GM10248 (cell line): ENCODE measurements around the gene SPCS1.

Source experiments
- CTCF ChIA-PET: fragments of 300-600 bp; sonication (Branson Sonifier 250); formaldehyde crosslinking; extraction: SDS; loops from one replicate; lab custom pipeline; 2021; ENCODE audit warnings: antibody characterized with exemption; lab: Yijun Ruan, JAX
- POLR2A ChIA-PET: fragments of 350-650 bp; sonication (Branson Sonifier 250); formaldehyde crosslinking; extraction: SDS; loops from one replicate; lab custom pipeline; 2020; ENCODE audit warnings: antibody characterized with exemption; lab: Yijun Ruan, JAX
- DNase-seq: peaks from one replicate; pipeline ENCODE4 v3.0.0; 2012; ENCODE audit errors: extremely low spot score
- CTCF ChIP-seq: IDR thresholded peaks from 2 replicates; pipeline ENCODE4 v1.5.1; 2012; ENCODE audit warnings: mild to moderate bottlenecking, low read depth; ENCODE audit errors: extremely low read depth, missing control alignments, control extremely low read depth

Gene SPCS1

GRCh38 chr3:52714335-52715302, 8.7 kb downstream of the SPCS1 start:
- no peak for DNase-seq
- no peak for TF ChIP-seq CTCF
- CTCF ChIA-PET = interaction anchor here (1.1 to 1.4 kb wide), 3 partner anchors 7 to 22 kb away, joined by 3 to 9 read pairs (median 5); no protein-coding TSS in a partner anchor
- POLR2A ChIA-PET = interaction anchor here (1.1 kb wide), 1 partner anchor 26 kb away, joined by 3 read pairs; no protein-coding TSS in a partner anchor

- no peak for DNase-seq
- ChIA-PET POLR2A (interaction anchor here (1.1 kb wide), 1 partner anchor 27 kb away, joined by 3 read pairs; no protein-coding TSS in a partner anchor), CTCF (interaction anchor here (1.4 kb wide), 2 partner anchors 9 to 20 kb away, joined by 3 to 9 read pairs; no protein-coding TSS in a partner anchor)
- TF ChIP-seq CTCF = no peak
These were observed 9.9 kb downstream of the SPCS1 start for GRCh38 chr3:52715714-52716305.

- ChIA-PET POLR2A (no interaction called here), CTCF (interaction anchor here (0.8 to 1.4 kb wide), 2 partner anchors 12 to 18 kb away, joined by 3 read pairs; no protein-coding TSS in a partner anchor)
- DNase-seq = no peak
- no peak for TF ChIP-seq CTCF
These were observed 13.7 kb downstream of the SPCS1 start for GRCh38 chr3:52719618-52720017.

GRCh38 chr3:52721002-52721729, 15.3 kb downstream of the SPCS1 start:
- ChIA-PET CTCF (interaction anchor here (1.0 to 1.2 kb wide), 2 partner anchors 14 to 17 kb away, joined by 3 to 5 read pairs; no protein-coding TSS in a partner anchor), POLR2A (interaction anchor here (0.7 to 1.1 kb wide), 3 partner anchors 24 to 72 kb away, joined by 3 to 4 read pairs (median 4); no protein-coding TSS in a partner anchor)
- TF ChIP-seq CTCF = no peak
- no peak for DNase-seq

- ChIA-PET CTCF (interaction anchor here (1.0 to 1.4 kb wide), 2 partner anchors 17 to 20 kb away, joined by 3 to 7 read pairs; no protein-coding TSS in a partner anchor), POLR2A (interaction anchor here (0.7 to 0.9 kb wide), 2 partner anchors 24 to 27 kb away, joined by 3 to 4 read pairs; no protein-coding TSS in a partner anchor)
- TF ChIP-seq CTCF = no peak
- DNase-seq = no peak
These were observed 15.8 kb downstream of the SPCS1 start for GRCh38 chr3:52721730-52722008.
